ENCODE measurements around the gene DLX5. TPM values are rescaled to one million over a fixed set of nuclear protein-coding genes. Genes with fewer than 3 reads are reported as not detected.

DLX5 gene
- total RNA-seq, 1 donor from 2014 or later, result not detected

- Histone ChIP-seq H3K27me3 (ENCODE audit: control insufficient read depth, insufficient read depth, low read length) (peaks cover 88% of the 10 kb centered on the region), H3K4me3 (ENCODE audit: low read depth, low read length) (no peak overlapping the region), H3K36me3 (ENCODE audit: control insufficient read depth, insufficient read depth, low read length) (no peaks in the 10 kb centered on the region)
- no peak for DNase-seq (ENCODE audit: low read depth)
- no peak for TF ChIP-seq CTCF (IDR thresholded peaks at IDR 0.05; ENCODE audit: insufficient read depth, low read length, poor library complexity, severe bottlenecking)
Measured at GRCh38 chr7:97011104-97011503, 13.5 kb downstream of the DLX5 start.

GRCh38 chr7:97009753-97010732 is 14.6 kb downstream of the DLX5 start:
- H3K27me3 ChIP-seq (ENCODE audit: control insufficient read depth, insufficient read depth, low read length), result peaks cover 89% of the 10 kb centered on the region
- DNase-seq (ENCODE audit: low read depth), result no peak
- H3K4me3 ChIP-seq (ENCODE audit: low read depth, low read length), result no peak overlapping the region
- no peaks in the 10 kb centered on the region for H3K36me3 ChIP-seq (ENCODE audit: control insufficient read depth, insufficient read depth, low read length)
- TF ChIP-seq CTCF (IDR thresholded peaks at IDR 0.05; ENCODE audit: insufficient read depth, low read length, poor library complexity, severe bottlenecking), result no peak

GRCh38 chr7:97008275-97008917 is 16.2 kb downstream of the DLX5 start:
- Histone ChIP-seq H3K27me3 (ENCODE audit: control insufficient read depth, insufficient read depth, low read length) (peaks cover 87% of the 10 kb centered on the region), H3K36me3 (ENCODE audit: control insufficient read depth, insufficient read depth, low read length) (no peaks in the 10 kb centered on the region), H3K4me3 (ENCODE audit: low read depth, low read length) (no peak overlapping the region)
- DNase-seq (ENCODE audit: low read depth), result no peak
- TF ChIP-seq CTCF (IDR thresholded peaks at IDR 0.05; ENCODE audit: insufficient read depth, low read length, poor library complexity, severe bottlenecking), result no peak

- DNase-seq (ENCODE audit: low read depth), result no peak
- Histone ChIP-seq H3K27me3 (ENCODE audit: control insufficient read depth, insufficient read depth, low read length) (peaks cover 87% of the 10 kb centered on the region), H3K4me3 (ENCODE audit: low read depth, low read length) (no peak overlapping the region), H3K36me3 (ENCODE audit: control insufficient read depth, insufficient read depth, low read length) (no peaks in the 10 kb centered on the region)
- TF ChIP-seq CTCF (IDR thresholded peaks at IDR 0.05; ENCODE audit: insufficient read depth, low read length, poor library complexity, severe bottlenecking), result no peak
Measured at GRCh38 chr7:97007583-97007861, 17.1 kb downstream of the DLX5 start.

GRCh38 chr7:97006816-97007582 is 17.6 kb downstream of the DLX5 start:
- no peak for TF ChIP-seq CTCF (IDR thresholded peaks at IDR 0.05; ENCODE audit: insufficient read depth, low read length, poor library complexity, severe bottlenecking)
- peaks cover 87% of the 10 kb centered on the region for H3K27me3 ChIP-seq (ENCODE audit: control insufficient read depth, insufficient read depth, low read length)
- no peak overlapping the region for H3K4me3 ChIP-seq (ENCODE audit: low read depth, low read length)
- H3K36me3 ChIP-seq (ENCODE audit: control insufficient read depth, insufficient read depth, low read length), result no peaks in the 10 kb centered on the region
- DNase-seq (ENCODE audit: low read depth), result no peak
